ENCODE measurements around the gene SLC2A10. TPM values are rescaled to one million over a fixed set of nuclear protein-coding genes. Genes with fewer than 3 reads are reported as not detected.

SLC2A10 gene
- total RNA-seq, 1 experiment from 2014 or later = 0.05 TPM

- TF ChIP-seq REST (IDR thresholded peaks at IDR 0.05; ENCODE audit: low read depth) = no peak
- no peak for TF ChIP-seq ELF1 (IDR thresholded peaks at IDR 0.05; ENCODE audit: borderline replicate concordance, low read depth)
- no peak for TF ChIP-seq SIN3A (IDR thresholded peaks at IDR 0.05; ENCODE audit: low read depth)
- no peak for TF ChIP-seq ZNF274 (IDR thresholded peaks at IDR 0.05; ENCODE audit: low read depth, low read length)
- no peak for TF ChIP-seq POLR2AphosphoS5 (IDR thresholded peaks at IDR 0.05; ENCODE audit: low read depth, low read length)
Measured at GRCh38 chr20:46743088-46743487, 33.6 kb downstream of the SLC2A10 start (continued).

- peak overlapping the region; percentile 39 for H2AFZ ChIP-seq (ENCODE audit: low read depth, low read length, poor library complexity, severe bottlenecking)
- H3K4me2 ChIP-seq (ENCODE audit: low read length) = peak overlapping the region; percentile 67
- no peaks in the 10 kb centered on the region for H3K9me3 ChIP-seq (ENCODE audit: control insufficient read depth in 1 of 2, insufficient read depth in 1 of 2, low read depth in 1 of 2, low read length in 2 of 2)
- H3K4me1 ChIP-seq (ENCODE audit: control insufficient read depth in 1 of 2, insufficient read depth in 2 of 2, low read length in 2 of 2) = peaks cover 6 to 27% of the 10 kb centered on the region in 2 experiments; a peak in 3 of 4 replicates
- no peak overlapping the region for H3K27ac ChIP-seq (ENCODE audit: low read depth, low read length)
- H3K36me3 ChIP-seq (ENCODE audit: control insufficient read depth in 1 of 2, insufficient read depth in 2 of 2, low read length in 2 of 2) = no peaks in the 10 kb centered on the region
- TF ChIP-seq ZBTB33 (IDR thresholded peaks at IDR 0.05; ENCODE audit: extremely low read depth, insufficient replicate concordance, low read length) (no peak), FOSL1 (IDR thresholded peaks at IDR 0.05; ENCODE audit: low read depth) (no peak), MAX (IDR thresholded peaks at IDR 0.05) (no peak), POLR2AphosphoS5 (IDR thresholded peaks at IDR 0.05; ENCODE audit: low read depth, low read length) (no peak), CBX3 (IDR thresholded peaks at IDR 0.05; ENCODE audit: low read depth) (no peak), ELF1 (IDR thresholded peaks at IDR 0.05; ENCODE audit: borderline replicate concordance, low read depth) (no peak), CEBPB (IDR thresholded peaks at IDR 0.05; ENCODE audit: low read depth) (no peak), EZH2 (IDR thresholded peaks at IDR 0.05) (no peak), RAD21 (IDR thresholded peaks at IDR 0.05; ENCODE audit: low read depth) (no peak), YY1 (IDR thresholded peaks at IDR 0.05; ENCODE audit: extremely low read depth, insufficient replicate concordance, low read depth, low read length) (no peak), SRF (IDR thresholded peaks at IDR 0.05; ENCODE audit: low read depth) (no peak), SP1 (IDR thresholded peaks at IDR 0.05; ENCODE audit: low read depth) (no peak), POLR2A (IDR thresholded peaks at IDR 0.05; ENCODE audit: borderline replicate concordance, extremely low read depth, insufficient read depth, insufficient read length) (no peak)
- BruUV-seq (replicated peaks) = no TSS peak
- H3K27me3 ChIP-seq (ENCODE audit: insufficient read depth, low read length) = no peaks in the 10 kb centered on the region
- no peak overlapping the region for H3K9ac ChIP-seq (ENCODE audit: low read length)
- no peaks in the 10 kb centered on the region for H3K79me2 ChIP-seq (ENCODE audit: insufficient read depth, low read length)
- H3K9me2 ChIP-seq (ENCODE audit: insufficient read depth) = no peaks in the 10 kb centered on the region
- intact Hi-C loops (cut with micrococcal nuclease) = loop anchor here (5.0 kb wide), 2 partner anchors 635 to 1875 kb away; no protein-coding TSS in a partner anchor
- no peaks in the 10 kb centered on the region for H4K20me1 ChIP-seq (ENCODE audit: insufficient read depth)
- ChIA-PET POLR2A (no interaction called here), RAD21 (ENCODE audit: low non-redundant PET in 1 of 2, low total read pairs in 2 of 2, uncharacterized antibody in 2 of 2, unreplicated experiment in 2 of 2) (no interaction called here), CTCF (no interaction called here)
- ATAC-seq = peak; percentile 71
- DNase-seq (ENCODE audit: low read depth, low spot score) = peak; percentile 28
- peak overlapping the region in 1 of 2 experiments; percentile 17; a peak in 2 of 4 replicates for H3K4me3 ChIP-seq (replicated peaks in 1 of 2; ENCODE audit: low read depth in 1 of 2, low read length in 2 of 2)
Measured at GRCh38 chr20:46746956-46747526, 37.6 kb downstream of the SLC2A10 start.
